SK-N-SH treated with all-trans-retinoic acid at 6 μM for 48 hours (cell line): ENCODE data around the gene UBE2Q1.

Source experiments
- CSDC2 ChIP-seq: fragments of 250-450 bp; sonication (Bioruptor Pico); IDR thresholded peaks from 2 replicates; pipeline ENCODE4 v1.5.0; 2020; ENCODE audit warnings: mild to moderate bottlenecking, moderate library complexity
- GLIS3 ChIP-seq: fragments of 250-450 bp; sonication (Bioruptor Pico); IDR thresholded peaks from 2 replicates; pipeline ENCODE4 v1.5.0; 2020; ENCODE audit warnings: mild to moderate bottlenecking, moderate library complexity
- OSR1 ChIP-seq: fragments of 250-450 bp; sonication (Bioruptor Pico); IDR thresholded peaks from 2 replicates; pipeline ENCODE4 v1.8.0; 2022; ENCODE audit warnings: moderate library complexity, mild to moderate bottlenecking, inconsistent platforms
- RARB ChIP-seq: fragments of 250-450 bp; sonication (Bioruptor Pico); IDR thresholded peaks from 2 replicates; pipeline ENCODE4 v1.8.0; 2021; ENCODE audit warnings: mild to moderate bottlenecking, moderate library complexity
- TCF4 ChIP-seq: fragments of 250-450 bp; sonication (Bioruptor Pico); IDR thresholded peaks from 2 replicates; pipeline ENCODE4 v1.8.0; 2021; ENCODE audit warnings: mild to moderate bottlenecking, moderate library complexity, borderline replicate concordance
- ZFP3 ChIP-seq: fragments of 250-450 bp; sonication (Bioruptor Pico); IDR thresholded peaks from 2 replicates; pipeline ENCODE4 v1.5.0; 2020; ENCODE audit warnings: mild to moderate bottlenecking, moderate library complexity

GRCh38 chr1:154586231-154586630, 27.8 kb upstream of the UBE2Q1 start:
- TF ChIP-seq ZFP3 (CRISPR knock-in tag) (no peak), RARB (CRISPR knock-in tag) (no peak), TCF4 (CRISPR knock-in tag) (no peak), OSR1 (CRISPR knock-in tag) (no peak), GLIS3 (CRISPR knock-in tag) (no peak), CSDC2 (no peak)
